Inferior parietal cortex (tissue), 1 donor: ENCODE measurements around the gene KIF21A.
"Not testable (repeated sequence)": the region's sequence is repeated elsewhere in the genome, so short reads cannot be mapped to it uniquely, and the experiment has no call there.

ENCODE experiments used
- DNase-seq: peaks from one replicate; pipeline ENCODE4 v3.0.0-alpha.2; 2016; ENCODE audit errors: extremely low spot score

The KIF21A gene

GRCh38 chr12:39351153-39351552, 91.8 kb downstream of the KIF21A start:
- DNase-seq: no peak

- DNase-seq: no peak
Observed at GRCh38 chr12:39348941-39349626, 93.8 kb downstream of the KIF21A start.

GRCh38 chr12:39348523-39348922, 94.4 kb downstream of the KIF21A start:
- DNase-seq: no peak

- no peak for DNase-seq
Observed at GRCh38 chr12:39344926-39345325, 98.0 kb downstream of the KIF21A start.

- DNase-seq: no peak
Observed at GRCh38 chr12:39343665-39344064, 99.3 kb downstream of the KIF21A start.

- no peak for DNase-seq
Observed at GRCh38 chr12:39341761-39342160, 101.2 kb downstream of the KIF21A start.

- DNase-seq: no peak
Observed at GRCh38 chr12:39341179-39341578, 101.7 kb downstream of the KIF21A start.

GRCh38 chr12:39332661-39333175, 110.2 kb downstream of the KIF21A start:
- DNase-seq: no peak

- no peak for DNase-seq
Observed at GRCh38 chr12:39331539-39332261, 111.2 kb downstream of the KIF21A start.

GRCh38 chr12:39329876-39330275, 113.0 kb downstream of the KIF21A start:
- DNase-seq: no peak

GRCh38 chr12:39329018-39329417, 113.9 kb downstream of the KIF21A start:
- no peak for DNase-seq

GRCh38 chr12:39327965-39328364, 115.0 kb downstream of the KIF21A start:
- no peak for DNase-seq

GRCh38 chr12:39327510-39327909, 115.4 kb downstream of the KIF21A start:
- DNase-seq: no peak

GRCh38 chr12:39319180-39319579, 123.7 kb downstream of the KIF21A start:
- DNase-seq: no peak

GRCh38 chr12:39314547-39314946, 128.4 kb downstream of the KIF21A start:
- no peak for DNase-seq

GRCh38 chr12:39309516-39309915, 133.4 kb downstream of the KIF21A start:
- DNase-seq: no peak

- no peak for DNase-seq
Observed at GRCh38 chr12:39301422-39301821, 141.5 kb downstream of the KIF21A start.

GRCh38 chr12:39300799-39301198, 142.1 kb downstream of the KIF21A start:
- no peak for DNase-seq

- DNase-seq: no peak
Observed at GRCh38 chr12:39297891-39298290, 145.0 kb downstream of the KIF21A start.

- DNase-seq: no peak
Observed at GRCh38 chr12:39296496-39296895, 146.4 kb downstream of the KIF21A start.

- DNase-seq: not testable (repeated sequence)
Observed at GRCh38 chr12:39295593-39295992, 147.3 kb downstream of the KIF21A start.

GRCh38 chr12:39294715-39295114, 148.2 kb downstream of the KIF21A start:
- no peak for DNase-seq

GRCh38 chr12:39292125-39292630, 150.7 kb downstream of the KIF21A start:
- DNase-seq: no peak
